Tibial artery (tissue), 4 donors: ENCODE measurements around the gene RARB.

Experiments
- DNase-seq, 2 donors: peaks; one replicate each; pipeline ENCODE4 v3.0.0-alpha.2; 2019
- H3K27ac ChIP-seq, 2 donors: fragments of 200-600 bp; sonication (generic) in 1 of 2; 1 replicate in 1 of 2; 2 replicates in 1 of 2; pipeline ENCODE4 v1.5.1; 2018 to 2019; ENCODE audit warnings: mild to moderate bottlenecking in 1 of 2
- H3K27me3 ChIP-seq, 2 donors: fragments of 200-600 bp; sonication (generic) in 1 of 2; one replicate each; pipeline versions ENCODE4 v1.5.1 to v1.6.0; 2016 to 2019
- H3K36me3 ChIP-seq, 3 donors: fragments of 200-600 bp; sonication (generic) in 2 of 3; one replicate each; pipeline ENCODE4 v1.5.1; 2016 to 2019; ENCODE audit warnings: mild to moderate bottlenecking in 2 of 3
- H3K4me1 ChIP-seq, 4 donors: fragments of 200-600 bp; sonication (generic) in 2 of 4; 1 replicate in 3 of 4; 2 replicates in 1 of 4; pipeline ENCODE4 v1.5.1; 2016 to 2019
- H3K4me3 ChIP-seq, 2 donors: fragments of 200-600 bp; sonication (generic) in 1 of 2; 1 replicate in 1 of 2; 2 replicates in 1 of 2; pipeline ENCODE4 v1.5.1; 2018 to 2019; ENCODE audit warnings: mild to moderate bottlenecking in 2 of 2
- H3K9me3 ChIP-seq, 3 donors: fragments of 200-600 bp; sonication (generic) in 1 of 3; one replicate each; pipeline ENCODE4 v1.5.1; 2016 to 2019
- intact Hi-C: fragments of 100-400 bp; cut with DNase I; formaldehyde crosslinking; loops from one replicate; pipeline ENCODE4 v1.15.0; 2023; ENCODE audit warnings: low total_unique reads
- TF ChIP-seq, protein P1 (sequence below), 2 experiments: fragments of 200-600 bp in 1 of 2; fragments of 450-650 bp in 1 of 2; IDR thresholded peaks; one replicate each; pipeline ENCODE4 v1.5.1; 2017 to 2019; ENCODE audit warnings: antibody characterized with exemption in 2 of 2, mild to moderate bottlenecking in 1 of 2, moderate library complexity in 1 of 2

Gene RARB

DNA sequence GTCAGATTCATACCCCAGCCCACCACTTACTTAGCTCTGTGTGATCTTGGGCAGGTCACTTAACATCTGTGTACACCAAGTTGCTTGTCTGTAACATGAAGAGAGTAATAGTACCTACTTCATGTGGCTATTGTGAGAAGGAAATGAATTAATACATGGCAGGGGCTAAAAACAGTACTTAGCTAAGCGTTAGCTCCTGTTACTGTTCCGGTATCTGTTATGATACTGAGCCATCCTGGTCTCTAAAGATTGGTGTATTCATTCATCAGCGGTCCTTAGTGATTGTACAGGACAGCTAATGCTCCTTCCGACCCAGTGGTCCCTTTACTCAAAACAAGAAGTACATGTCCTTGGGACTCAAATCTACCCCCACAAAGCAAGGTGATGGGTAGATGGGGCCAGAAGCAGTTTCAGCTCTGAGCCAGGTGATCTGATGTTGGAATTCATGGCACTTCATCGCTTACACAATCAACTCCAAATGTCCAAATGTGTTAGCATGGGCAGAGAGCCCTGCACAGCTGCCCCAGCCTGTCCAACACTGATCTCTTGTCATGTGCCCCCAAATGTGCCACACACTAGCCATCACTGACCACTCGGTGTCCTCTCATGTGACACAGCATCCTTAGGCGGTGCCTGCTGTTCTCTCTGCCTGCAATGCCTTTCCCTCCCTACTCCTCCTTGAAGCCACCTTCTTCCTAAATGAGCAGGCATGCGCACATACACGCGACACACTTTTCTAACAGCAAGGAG is 84.1 kb downstream of the RARB start:
- Histone ChIP-seq H3K4me3 (no peak overlapping the region), H3K4me1 (peaks cover 0 to 48% (median 25%) of the 10 kb centered on the region in 4 donors), H3K27ac (no peak overlapping the region), H3K27me3 (no peaks in the 10 kb centered on the region), H3K36me3 (no peaks in the 10 kb centered on the region), H3K9me3 (no peaks in the 10 kb centered on the region)
- TF ChIP-seq, protein P1, sequence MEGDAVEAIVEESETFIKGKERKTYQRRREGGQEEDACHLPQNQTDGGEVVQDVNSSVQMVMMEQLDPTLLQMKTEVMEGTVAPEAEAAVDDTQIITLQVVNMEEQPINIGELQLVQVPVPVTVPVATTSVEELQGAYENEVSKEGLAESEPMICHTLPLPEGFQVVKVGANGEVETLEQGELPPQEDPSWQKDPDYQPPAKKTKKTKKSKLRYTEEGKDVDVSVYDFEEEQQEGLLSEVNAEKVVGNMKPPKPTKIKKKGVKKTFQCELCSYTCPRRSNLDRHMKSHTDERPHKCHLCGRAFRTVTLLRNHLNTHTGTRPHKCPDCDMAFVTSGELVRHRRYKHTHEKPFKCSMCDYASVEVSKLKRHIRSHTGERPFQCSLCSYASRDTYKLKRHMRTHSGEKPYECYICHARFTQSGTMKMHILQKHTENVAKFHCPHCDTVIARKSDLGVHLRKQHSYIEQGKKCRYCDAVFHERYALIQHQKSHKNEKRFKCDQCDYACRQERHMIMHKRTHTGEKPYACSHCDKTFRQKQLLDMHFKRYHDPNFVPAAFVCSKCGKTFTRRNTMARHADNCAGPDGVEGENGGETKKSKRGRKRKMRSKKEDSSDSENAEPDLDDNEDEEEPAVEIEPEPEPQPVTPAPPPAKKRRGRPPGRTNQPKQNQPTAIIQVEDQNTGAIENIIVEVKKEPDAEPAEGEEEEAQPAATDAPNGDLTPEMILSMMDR (IDR thresholded peaks at IDR 0.05): no peak
- no peak for DNase-seq
- intact Hi-C loops: no loop called here

GRCh38 chr3:25513642-25514266 is 85.7 kb downstream of the RARB start:
- H3K27me3 ChIP-seq: no peaks in the 10 kb centered on the region
- H3K36me3 ChIP-seq: no peaks in the 10 kb centered on the region
- H3K9me3 ChIP-seq: no peaks in the 10 kb centered on the region
- TF ChIP-seq, protein P1 (IDR thresholded peaks at IDR 0.05): no peak
- no peak overlapping the region for H3K4me3 ChIP-seq
- H3K27ac ChIP-seq: peak overlapping the region in 1 of 2 donors; percentile 42
- no peak for DNase-seq
- intact Hi-C loops: no loop called here
- peaks cover 0 to 36% (median 15%) of the 10 kb centered on the region in 4 donors for H3K4me1 ChIP-seq

DNA sequence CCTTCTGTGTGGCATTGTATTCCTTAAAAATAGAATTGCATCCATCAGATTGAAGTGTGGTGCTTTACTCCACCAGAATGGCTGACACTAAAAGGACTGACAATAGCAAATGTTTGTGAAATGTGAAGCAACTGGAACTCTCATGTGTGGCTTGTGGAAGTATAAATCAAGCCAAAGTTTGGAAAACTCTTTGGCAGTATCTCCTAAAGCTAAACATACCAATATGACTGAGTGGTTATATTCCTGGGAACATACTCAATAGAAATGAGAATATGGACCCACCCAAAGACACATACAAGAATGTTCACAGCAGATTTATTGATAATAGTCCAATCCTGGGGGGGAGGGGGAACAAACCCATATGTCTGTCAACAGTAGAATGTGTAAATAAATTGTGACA is 87.1 kb downstream of the RARB start:
- TF ChIP-seq, protein P1 (IDR thresholded peaks at IDR 0.05): no peak
- DNase-seq: no peak
- Histone ChIP-seq H3K36me3 (no peaks in the 10 kb centered on the region), H3K27ac (no peak overlapping the region), H3K4me3 (no peak overlapping the region), H3K4me1 (peaks cover 0 to 22% (median 7%) of the 10 kb centered on the region in 4 donors), H3K27me3 (no peaks in the 10 kb centered on the region), H3K9me3 (no peaks in the 10 kb centered on the region)
- intact Hi-C loops: no loop called here

DNA sequence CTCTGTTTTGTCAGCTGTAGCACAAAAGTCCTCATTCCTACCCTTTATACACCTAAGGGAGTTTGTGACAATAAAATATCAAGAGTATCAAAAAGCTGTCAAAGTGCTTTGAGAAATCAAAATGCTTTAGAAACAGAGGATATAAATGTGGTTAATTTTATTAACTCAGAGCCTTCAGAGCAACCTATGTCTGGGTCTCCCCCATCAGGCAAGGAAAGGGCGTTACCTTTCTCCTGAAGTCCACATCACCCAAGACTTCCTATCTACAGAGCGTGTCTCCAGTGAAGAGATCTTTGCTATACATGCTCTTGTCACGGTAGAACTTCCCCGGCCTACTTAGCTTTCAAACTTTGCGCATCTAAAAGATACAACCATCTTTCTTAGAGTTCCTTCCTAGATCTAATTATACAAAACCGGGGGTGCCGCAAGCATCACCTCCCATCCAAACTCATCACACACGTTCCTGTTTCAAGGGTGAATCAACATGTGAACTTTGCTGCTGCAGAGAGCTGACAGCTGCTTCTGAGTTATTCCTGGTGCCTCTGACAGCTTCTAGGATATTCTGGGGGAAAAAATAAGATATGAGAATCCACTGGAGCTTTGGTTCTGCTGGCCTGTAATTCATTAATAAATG is 93.0 kb downstream of the RARB start:
- no peaks in the 10 kb centered on the region for H3K27me3 ChIP-seq
- intact Hi-C loops: no loop called here
- TF ChIP-seq, protein P1 (IDR thresholded peaks at IDR 0.05): no peak
- no peaks in the 10 kb centered on the region for H3K36me3 ChIP-seq
- H3K27ac ChIP-seq: no peak overlapping the region
- no peak for DNase-seq
- no peak overlapping the region for H3K4me3 ChIP-seq
- H3K4me1 ChIP-seq: no peaks in the 10 kb centered on the region
- H3K9me3 ChIP-seq: no peaks in the 10 kb centered on the region

DNA sequence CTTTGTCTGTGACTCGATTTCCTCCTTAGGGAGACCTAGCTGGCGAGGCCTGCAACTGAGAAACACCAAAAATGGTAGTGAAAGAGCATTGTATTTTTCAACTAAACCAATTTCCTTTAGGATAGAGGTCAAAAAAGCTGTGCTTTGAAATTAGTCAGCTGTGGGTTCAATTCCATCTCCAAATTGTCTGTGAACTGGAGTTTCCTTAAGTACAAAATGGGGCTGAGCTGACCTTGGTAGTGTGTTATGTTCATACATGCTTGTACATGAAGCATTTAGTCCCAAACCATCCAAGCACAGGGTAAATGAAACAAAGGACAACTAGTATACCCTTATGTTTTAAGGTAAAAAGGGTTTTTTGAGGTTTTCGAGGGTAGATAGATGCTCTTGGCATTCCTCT is 99.3 kb downstream of the RARB start:
- Histone ChIP-seq H3K27ac (peak overlapping the region in 1 of 2 donors; percentile 28), H3K27me3 (no peaks in the 10 kb centered on the region), H3K9me3 (peaks cover 0 to under 1% (median 0%) of the 10 kb centered on the region in 3 donors), H3K4me1 (peaks cover 0 to 14% (median 8%) of the 10 kb centered on the region in 4 donors), H3K4me3 (no peak overlapping the region), H3K36me3 (no peaks in the 10 kb centered on the region)
- intact Hi-C loops: no loop called here
- TF ChIP-seq, protein P1 (IDR thresholded peaks at IDR 0.05): no peak
- DNase-seq: no peak
